Upper lobe of right lung (tissue), 1 donor: ENCODE results near the gene ERC2. TPM values are rescaled to one million over a fixed set of nuclear protein-coding genes. Genes with fewer than 3 reads are reported as not detected.

Source experiments
- ATAC-seq: fragments of 200-7000 bp; cut with Tn5 transposase; one replicate; pipeline ENCODE4 v1.9.1; 2020; ENCODE audit warnings: mild to moderate bottlenecking, moderate library complexity
- DNase-seq: peaks from one replicate; pipeline ENCODE4 v3.0.0-alpha.2; 2020
- H3K27ac ChIP-seq: fragments of 200-600 bp; one replicate; pipeline ENCODE4 v1.8.0; 2022
- H3K27me3 ChIP-seq: fragments of 200-600 bp; one replicate; pipeline ENCODE4 v1.8.0; 2022; ENCODE audit warnings: mild to moderate bottlenecking
- H3K36me3 ChIP-seq: fragments of 200-600 bp; one replicate; pipeline ENCODE4 v1.8.0; 2022
- H3K4me1 ChIP-seq: fragments of 200-600 bp; one replicate; pipeline ENCODE4 v1.8.0; 2022
- H3K4me3 ChIP-seq: fragments of 200-600 bp; one replicate; pipeline ENCODE4 v1.8.0; 2022; ENCODE audit warnings: mild to moderate bottlenecking
- H3K9me3 ChIP-seq: fragments of 200-600 bp; one replicate; pipeline ENCODE4 v1.8.0; 2022
- intact Hi-C: fragments of 100-400 bp; cut with DNase I; formaldehyde crosslinking; loops from one replicate; pipeline ENCODE4 v1.11.0; 2022
- total RNA-seq: library from RNA; stranded (reverse); fragmentation: NEBNext Ultra II Directional; extraction: Animal tissue kit (Norgen Biotek cat#: 25700); gene quantifications from one replicate; pipeline ENCODE4 v1.2.1, GENCODE V29; 2021
- TF ChIP-seq, protein P1 (sequence below): fragments of 200-600 bp; IDR thresholded peaks from one replicate; pipeline ENCODE4 v1.8.0; 2022; ENCODE audit warnings: antibody characterized with exemption
- donor health status: DM: no; HTN: yes; CAD: no; lungs with severe emphysema.

Gene ERC2
- total RNA-seq, 1 donor from 2014 or later = 1.4 TPM

DNA sequence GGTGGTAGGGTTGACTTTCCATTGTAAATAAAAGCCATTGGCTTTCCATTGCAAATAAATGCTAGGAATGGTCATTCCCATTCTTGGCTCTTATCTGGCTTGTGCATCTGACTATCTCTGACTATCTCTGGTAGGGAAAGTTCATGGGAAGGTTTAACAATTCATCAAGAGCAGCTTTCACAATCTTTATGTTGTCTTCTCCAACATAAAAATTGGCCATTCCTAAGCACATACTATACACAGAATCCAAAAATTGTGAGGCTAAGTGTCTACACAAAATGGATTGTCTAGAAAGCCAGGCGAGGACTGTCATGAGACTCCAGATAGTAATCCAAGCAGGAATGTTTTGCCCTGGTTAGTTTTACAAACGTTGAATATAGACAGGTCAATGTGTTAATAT is 926.8 kb downstream of the ERC2 start:
- intact Hi-C loops = no loop called here
- H3K27me3 ChIP-seq = no peaks in the 10 kb centered on the region

DNA sequence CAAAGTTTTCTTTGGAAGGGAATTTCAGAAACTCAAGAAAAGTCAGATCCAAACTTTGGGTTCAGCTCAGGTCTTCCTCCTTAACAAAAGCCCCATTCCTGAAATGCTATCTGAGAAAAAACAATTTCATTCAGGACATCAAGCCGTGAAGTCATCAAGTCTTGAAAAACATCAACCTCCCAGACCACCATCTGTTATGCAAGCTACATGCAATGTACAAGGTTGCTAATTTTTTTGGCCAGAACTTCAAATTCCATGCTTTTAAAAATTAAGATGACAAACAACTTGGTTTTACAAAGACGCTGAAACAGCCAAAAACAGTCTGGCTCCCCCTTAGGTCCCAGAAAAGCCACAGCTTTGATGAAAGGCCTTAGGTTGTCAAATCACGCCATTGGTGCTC is 927.3 kb downstream of the ERC2 start:
- Histone ChIP-seq H3K9me3 (no peaks in the 10 kb centered on the region), H3K27ac (no peak overlapping the region), H3K36me3 (no peaks in the 10 kb centered on the region), H3K4me3 (no peak overlapping the region), H3K27me3 (no peaks in the 10 kb centered on the region), H3K4me1 (no peaks in the 10 kb centered on the region)
- intact Hi-C loops = no loop called here
- TF ChIP-seq, protein P1, sequence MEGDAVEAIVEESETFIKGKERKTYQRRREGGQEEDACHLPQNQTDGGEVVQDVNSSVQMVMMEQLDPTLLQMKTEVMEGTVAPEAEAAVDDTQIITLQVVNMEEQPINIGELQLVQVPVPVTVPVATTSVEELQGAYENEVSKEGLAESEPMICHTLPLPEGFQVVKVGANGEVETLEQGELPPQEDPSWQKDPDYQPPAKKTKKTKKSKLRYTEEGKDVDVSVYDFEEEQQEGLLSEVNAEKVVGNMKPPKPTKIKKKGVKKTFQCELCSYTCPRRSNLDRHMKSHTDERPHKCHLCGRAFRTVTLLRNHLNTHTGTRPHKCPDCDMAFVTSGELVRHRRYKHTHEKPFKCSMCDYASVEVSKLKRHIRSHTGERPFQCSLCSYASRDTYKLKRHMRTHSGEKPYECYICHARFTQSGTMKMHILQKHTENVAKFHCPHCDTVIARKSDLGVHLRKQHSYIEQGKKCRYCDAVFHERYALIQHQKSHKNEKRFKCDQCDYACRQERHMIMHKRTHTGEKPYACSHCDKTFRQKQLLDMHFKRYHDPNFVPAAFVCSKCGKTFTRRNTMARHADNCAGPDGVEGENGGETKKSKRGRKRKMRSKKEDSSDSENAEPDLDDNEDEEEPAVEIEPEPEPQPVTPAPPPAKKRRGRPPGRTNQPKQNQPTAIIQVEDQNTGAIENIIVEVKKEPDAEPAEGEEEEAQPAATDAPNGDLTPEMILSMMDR = no peak
- ATAC-seq = no peak
- DNase-seq = no peak

More for the DNA sequence above, 926.8 kb downstream of the ERC2 start:
- no peaks in the 10 kb centered on the region for H3K36me3 ChIP-seq
- ATAC-seq (no peak), DNase-seq (no peak)
- no peaks in the 10 kb centered on the region for H3K4me1 ChIP-seq
- H3K4me3 ChIP-seq = no peak overlapping the region
- TF ChIP-seq, protein P1 = no peak
- no peaks in the 10 kb centered on the region for H3K9me3 ChIP-seq
- no peak overlapping the region for H3K27ac ChIP-seq

DNA sequence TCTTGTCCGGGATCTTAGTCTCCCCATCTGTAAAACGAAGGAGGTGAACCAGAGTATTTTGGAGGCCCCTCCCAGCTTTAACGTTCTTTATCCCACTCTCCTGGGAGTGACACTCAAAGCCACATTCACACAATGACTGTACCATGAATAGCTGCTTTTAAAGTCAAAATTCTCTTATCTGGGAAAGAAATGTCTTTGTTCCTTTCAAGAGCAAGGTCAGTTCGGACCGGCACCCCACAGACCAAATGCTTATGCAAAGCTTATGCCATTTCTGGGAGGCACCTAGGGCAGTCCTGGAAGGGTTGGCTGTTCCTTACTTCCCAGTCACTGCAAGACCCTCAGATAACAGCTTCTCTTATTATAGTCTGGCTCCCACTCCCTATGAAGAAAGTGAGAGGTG is 927.7 kb downstream of the ERC2 start:
- TF ChIP-seq, protein P1 = no peak
- Histone ChIP-seq H3K4me1 (no peaks in the 10 kb centered on the region), H3K36me3 (no peaks in the 10 kb centered on the region), H3K9me3 (no peaks in the 10 kb centered on the region), H3K27me3 (no peaks in the 10 kb centered on the region), H3K4me3 (no peak overlapping the region), H3K27ac (no peak overlapping the region)
- ATAC-seq = no peak
- intact Hi-C loops = no loop called here
- no peak for DNase-seq

DNA sequence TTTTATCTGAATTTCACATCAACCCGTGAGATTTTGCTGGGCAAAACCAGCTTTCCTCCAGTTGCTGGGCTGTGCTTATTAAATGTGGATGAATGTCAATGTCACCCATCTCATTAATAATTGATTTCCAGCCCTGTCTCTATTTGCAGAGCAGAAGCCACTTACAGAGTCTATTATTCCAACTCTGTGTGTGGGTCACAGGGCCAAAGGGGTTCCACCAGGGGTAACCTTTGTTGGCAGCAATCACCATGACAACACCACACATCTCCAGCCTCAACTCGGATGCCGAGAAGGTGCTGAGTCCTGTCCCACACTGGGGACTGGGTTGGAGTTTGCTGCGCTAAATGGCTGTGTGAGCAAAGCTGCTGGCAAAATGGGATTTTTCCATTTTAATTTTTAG is 930.1 kb downstream of the ERC2 start:
- Histone ChIP-seq H3K27me3 (no peaks in the 10 kb centered on the region), H3K4me1 (no peaks in the 10 kb centered on the region), H3K27ac (no peak overlapping the region), H3K36me3 (no peaks in the 10 kb centered on the region), H3K9me3 (no peaks in the 10 kb centered on the region), H3K4me3 (no peak overlapping the region)
- intact Hi-C loops = no loop called here
- DNase-seq (no peak), ATAC-seq (no peak)
- TF ChIP-seq, protein P1 = no peak

DNA sequence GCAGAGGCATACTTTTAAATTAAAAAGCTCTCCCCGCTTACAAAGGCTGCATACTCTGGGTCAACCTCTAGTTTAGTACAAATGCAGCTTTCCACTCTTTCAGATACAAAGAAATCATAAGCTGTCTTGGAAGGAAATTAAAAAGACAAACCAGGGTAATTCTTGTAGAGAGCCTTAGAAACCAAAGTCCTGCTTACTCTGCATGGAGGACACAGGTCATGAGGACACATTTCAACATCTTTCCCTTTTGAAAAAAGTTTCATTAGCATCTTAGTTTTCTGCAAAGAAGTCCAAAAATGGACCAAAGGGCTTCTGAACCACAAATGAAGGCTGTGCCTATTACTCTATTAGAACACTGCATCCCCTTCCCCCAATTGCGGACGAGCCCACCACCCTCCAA is 930.7 kb downstream of the ERC2 start:
- H3K27me3 ChIP-seq = no peaks in the 10 kb centered on the region
- no peaks in the 10 kb centered on the region for H3K9me3 ChIP-seq
- no peaks in the 10 kb centered on the region for H3K36me3 ChIP-seq
- intact Hi-C loops = no loop called here
- ATAC-seq = no peak
- TF ChIP-seq, protein P1 = no peak
- no peaks in the 10 kb centered on the region for H3K4me1 ChIP-seq
- H3K4me3 ChIP-seq = no peak overlapping the region
- H3K27ac ChIP-seq = no peak overlapping the region
- no peak for DNase-seq

DNA sequence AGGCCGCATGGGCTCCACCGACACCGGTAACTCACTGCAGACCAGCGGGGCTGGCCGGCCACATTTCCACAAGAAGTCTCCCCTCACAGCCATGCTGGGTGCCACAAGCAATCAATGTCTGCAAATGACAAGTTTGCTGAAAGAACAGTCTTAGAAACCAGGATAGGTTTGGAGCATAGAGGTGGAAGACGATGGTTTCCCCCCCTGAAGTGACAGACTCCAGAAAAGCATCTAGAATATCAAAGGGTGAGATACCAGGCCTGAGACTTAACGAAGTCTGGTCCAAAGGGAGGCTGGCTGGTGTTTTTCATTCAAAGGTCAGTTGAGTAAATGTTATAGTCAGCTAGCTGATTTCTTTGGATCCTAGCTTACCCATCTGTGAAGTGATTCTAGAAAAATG is 931.1 kb downstream of the ERC2 start:
- Histone ChIP-seq H3K36me3 (no peaks in the 10 kb centered on the region), H3K27me3 (no peaks in the 10 kb centered on the region), H3K27ac (no peak overlapping the region), H3K9me3 (no peaks in the 10 kb centered on the region), H3K4me1 (no peaks in the 10 kb centered on the region), H3K4me3 (no peak overlapping the region)
- TF ChIP-seq, protein P1 = no peak
- DNase-seq = no peak
- intact Hi-C loops = no loop called here
- ATAC-seq = no peak
